Coronary artery (tissue), 2 donors: ENCODE data around the gene MYO18B.

Source experiments
- DNase-seq: peaks from one replicate; pipeline ENCODE4 v3.0.0-alpha.2; 2017; ENCODE audit warnings: low spot score
- H3K27ac ChIP-seq, 2 donors: fragments of 200-600 bp; sonication (generic); one replicate each; pipeline ENCODE4 v1.5.1; 2016 to 2019
- H3K4me3 ChIP-seq: fragments of 200-600 bp; sonication (generic); 2 replicates; pipeline ENCODE4 v1.5.1; 2016; ENCODE audit warnings: mild to moderate bottlenecking, moderate library complexity
- TF ChIP-seq, protein P1 (sequence below): fragments of 200-600 bp; sonication (generic); IDR thresholded peaks from one replicate; pipeline ENCODE4 v1.5.1; 2019; ENCODE audit warnings: antibody characterized with exemption

MYO18B gene

DNA sequence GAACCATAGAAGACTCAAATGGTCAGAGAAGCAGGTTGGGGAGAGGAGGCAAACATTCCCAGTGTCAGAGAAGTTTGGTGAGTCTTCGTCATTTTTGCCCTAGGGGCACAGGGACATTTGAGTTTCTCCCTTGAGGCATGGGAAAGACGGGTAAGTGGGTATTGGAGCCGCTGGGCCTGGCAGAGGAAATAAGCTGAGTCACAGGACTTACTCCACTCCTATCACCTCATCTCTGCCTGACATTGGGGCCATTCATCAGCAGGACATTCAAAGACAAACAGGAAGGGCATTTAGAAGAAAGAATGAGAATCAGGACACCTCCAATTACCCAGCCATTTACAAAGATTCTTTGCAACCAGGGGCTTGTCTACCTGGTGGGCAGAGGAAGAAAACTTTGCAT is 326.6 kb downstream of the MYO18B start:
- H3K4me3 ChIP-seq, result no peak overlapping the region
- DNase-seq, result no peak
- TF ChIP-seq, protein P1, sequence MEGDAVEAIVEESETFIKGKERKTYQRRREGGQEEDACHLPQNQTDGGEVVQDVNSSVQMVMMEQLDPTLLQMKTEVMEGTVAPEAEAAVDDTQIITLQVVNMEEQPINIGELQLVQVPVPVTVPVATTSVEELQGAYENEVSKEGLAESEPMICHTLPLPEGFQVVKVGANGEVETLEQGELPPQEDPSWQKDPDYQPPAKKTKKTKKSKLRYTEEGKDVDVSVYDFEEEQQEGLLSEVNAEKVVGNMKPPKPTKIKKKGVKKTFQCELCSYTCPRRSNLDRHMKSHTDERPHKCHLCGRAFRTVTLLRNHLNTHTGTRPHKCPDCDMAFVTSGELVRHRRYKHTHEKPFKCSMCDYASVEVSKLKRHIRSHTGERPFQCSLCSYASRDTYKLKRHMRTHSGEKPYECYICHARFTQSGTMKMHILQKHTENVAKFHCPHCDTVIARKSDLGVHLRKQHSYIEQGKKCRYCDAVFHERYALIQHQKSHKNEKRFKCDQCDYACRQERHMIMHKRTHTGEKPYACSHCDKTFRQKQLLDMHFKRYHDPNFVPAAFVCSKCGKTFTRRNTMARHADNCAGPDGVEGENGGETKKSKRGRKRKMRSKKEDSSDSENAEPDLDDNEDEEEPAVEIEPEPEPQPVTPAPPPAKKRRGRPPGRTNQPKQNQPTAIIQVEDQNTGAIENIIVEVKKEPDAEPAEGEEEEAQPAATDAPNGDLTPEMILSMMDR, result no peak
- no peak overlapping the region for H3K27ac ChIP-seq

DNA sequence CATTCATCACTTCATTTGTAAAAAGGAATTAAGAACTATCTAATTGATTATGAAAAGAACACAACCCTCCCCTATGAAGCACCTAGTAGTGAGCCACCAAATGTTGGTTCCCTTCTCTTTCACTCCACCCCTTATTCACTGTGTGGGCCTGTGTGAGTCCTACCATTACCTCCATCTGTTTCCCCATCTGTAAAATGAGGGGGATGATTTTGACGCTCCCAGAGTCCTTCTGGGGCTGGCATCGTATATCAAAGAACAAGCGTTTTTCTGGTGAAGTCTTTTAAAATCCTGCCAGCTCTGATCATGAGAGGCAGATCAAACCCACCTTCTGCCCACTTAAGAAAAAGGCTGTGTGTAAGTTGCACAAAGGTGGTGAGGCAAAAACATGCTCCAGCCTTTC is 330.6 kb downstream of the MYO18B start:
- TF ChIP-seq, protein P1, result no peak
- no peak overlapping the region for H3K27ac ChIP-seq
- no peak overlapping the region for H3K4me3 ChIP-seq
- no peak for DNase-seq

- DNase-seq, result no peak
- H3K4me3 ChIP-seq, result no peak overlapping the region
- TF ChIP-seq, protein P1, result no peak
- no peak overlapping the region for H3K27ac ChIP-seq
Measured at GRCh38 chr22:26075251-26075650, 333.3 kb downstream of the MYO18B start.

- DNase-seq, result no peak
- TF ChIP-seq, protein P1, result no peak
- H3K4me3 ChIP-seq, result no peak overlapping the region
- H3K27ac ChIP-seq, result no peak overlapping the region
Measured at GRCh38 chr22:26079009-26079408, 337.0 kb downstream of the MYO18B start.
